ENCODE results near the gene GFI1B.

GRCh38 chr9:132996526-132996925 lies 18.0 kb downstream of the GFI1B start:
- TF ChIP-seq CTCF (IDR thresholded peaks at IDR 0.05) (no peak), POLR2A (IDR thresholded peaks at IDR 0.05) (no peak)
